ENCODE results near the gene UNC93A.
"Not testable (repeated sequence)": the region's sequence is repeated elsewhere in the genome, so short reads cannot be mapped to it uniquely, and the experiment has no call there.

The UNC93A gene

DNA sequence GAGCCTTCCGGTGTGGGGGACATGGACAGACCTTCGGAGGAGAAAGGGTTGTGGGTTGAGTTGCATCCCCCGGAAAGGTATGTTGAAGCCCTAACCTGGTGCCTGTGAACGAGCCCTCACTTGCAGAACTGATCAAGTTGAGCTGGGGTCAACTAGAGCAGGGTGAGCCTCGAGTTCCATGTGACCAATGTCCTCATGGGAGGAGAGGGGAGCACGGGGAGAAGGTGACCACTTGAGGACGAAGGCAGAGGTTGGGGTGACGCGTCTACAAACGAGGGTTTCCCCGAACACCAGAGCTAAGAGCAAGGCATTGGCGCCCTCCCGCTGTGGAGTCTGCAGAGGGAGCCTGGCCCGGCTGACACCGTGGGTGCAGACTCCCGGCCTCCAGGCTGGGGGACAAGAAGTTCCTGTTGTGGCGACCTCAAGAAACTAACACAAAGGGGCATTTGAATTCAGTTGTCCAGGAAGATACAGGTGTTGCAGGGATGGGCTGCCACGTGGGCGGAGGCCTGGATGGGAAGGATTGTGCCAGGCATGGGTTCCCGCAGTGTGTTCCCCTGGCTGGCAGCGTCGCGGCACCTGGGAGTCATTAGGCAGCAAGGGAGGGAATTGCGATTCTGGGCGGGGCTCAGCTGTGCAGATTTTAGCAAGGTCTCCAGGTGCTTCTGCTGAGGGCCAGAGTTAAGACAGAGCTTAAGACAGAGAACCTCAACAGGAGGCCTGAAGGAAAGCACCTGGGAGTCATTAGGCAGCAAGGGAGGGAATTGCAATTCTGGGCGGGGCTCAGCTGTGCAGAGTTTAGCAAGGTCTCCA lies 20.4 kb upstream of the UNC93A start:
- no peak for DNase-seq (ENCODE audit: low read depth in 2 of 2)

DNA sequence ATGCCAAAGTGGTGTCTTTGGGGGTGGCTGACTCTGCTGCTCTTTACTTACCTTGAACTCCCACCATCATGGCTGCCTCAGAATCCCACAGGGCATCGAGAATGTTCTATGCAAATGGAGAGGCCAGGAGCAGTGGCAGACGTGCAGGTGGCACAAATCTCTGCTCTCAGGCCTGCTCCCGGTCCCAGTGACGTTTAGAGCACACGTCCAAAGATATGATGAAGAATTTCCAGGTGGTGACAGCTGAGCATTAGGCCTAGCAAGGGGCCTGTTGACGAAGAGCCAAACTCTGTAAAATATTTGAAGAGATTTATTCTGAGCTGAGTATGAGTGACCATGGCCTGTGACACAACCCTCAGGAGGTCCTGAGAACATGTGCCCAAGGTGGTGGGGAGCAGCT lies 19.0 kb upstream of the UNC93A start:
- DNase-seq (ENCODE audit: low read depth in 2 of 2) = no peak

DNA sequence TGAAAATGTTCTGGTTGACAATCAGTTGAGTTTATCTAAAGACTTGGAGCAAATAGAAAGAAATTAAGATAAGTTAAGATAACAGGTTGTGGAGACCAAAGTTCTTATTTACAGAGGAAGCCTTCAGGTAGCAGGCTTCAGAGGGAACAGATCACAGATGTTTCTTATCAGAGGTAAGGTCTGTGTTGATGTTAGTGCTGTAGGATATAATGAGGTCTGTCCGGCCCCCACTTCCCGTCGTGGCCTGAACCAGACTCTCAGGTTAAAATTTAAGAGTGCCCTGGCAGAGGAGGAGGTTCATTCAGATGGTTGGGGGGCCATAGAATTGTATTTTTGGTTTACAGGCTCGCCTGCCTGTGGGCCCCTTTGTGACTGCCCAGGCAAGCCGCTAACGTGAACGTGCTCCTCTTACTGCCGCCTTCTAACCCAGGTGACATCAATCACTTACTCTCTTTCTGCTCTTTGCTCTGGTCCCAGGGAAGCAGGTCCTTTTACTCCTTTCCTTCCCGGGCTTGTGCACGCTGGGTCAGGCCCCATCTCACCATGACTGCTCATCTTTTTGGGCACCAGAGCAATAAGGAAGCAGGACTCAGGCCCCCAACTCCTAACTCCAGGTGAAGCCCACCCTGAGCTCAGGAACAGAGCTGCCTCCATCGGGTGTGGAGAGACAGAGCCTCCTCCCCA lies 18.3 kb upstream of the UNC93A start:
- DNase-seq (ENCODE audit: low read depth in 2 of 2) = no peak

DNA sequence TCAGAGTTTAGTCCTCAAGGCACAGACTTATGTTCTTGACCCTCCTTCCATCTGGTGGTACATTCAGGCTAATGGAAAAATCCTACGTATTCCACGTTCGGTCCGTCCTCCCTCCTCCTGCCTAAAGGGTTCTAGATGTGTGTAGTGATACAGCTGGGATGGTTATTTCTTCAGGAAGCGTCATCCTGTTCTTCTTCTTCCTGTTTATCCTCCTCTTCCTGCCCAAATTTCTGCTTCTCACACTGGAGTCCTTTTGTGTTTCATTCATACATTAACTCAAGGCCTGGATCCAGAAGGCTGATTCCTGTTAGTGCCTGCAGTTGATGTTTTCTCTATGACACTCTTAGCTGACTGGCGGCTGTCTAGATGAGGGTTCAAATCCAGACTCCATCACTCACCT lies 16.8 kb upstream of the UNC93A start:
- no peak for DNase-seq (ENCODE audit: low read depth in 2 of 2)

DNA sequence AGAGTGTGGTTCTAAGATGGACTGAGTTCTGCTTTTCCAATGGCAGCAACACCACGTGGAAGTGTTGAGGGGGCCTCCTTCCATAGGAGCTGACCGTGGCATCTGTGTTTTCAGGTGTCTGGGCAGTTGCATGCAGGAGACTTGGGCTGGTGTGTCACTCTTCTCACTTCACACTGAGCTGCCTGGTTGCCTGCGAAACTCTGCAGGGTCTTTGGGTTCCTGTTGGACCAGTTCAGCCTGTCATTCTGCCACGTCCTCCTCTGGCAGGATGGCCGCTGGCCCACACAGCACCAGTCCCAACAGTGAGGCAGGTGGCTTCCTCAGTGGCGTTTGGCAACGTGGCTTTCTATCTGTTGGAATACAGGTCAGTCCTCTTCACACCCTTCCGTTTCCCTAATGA lies 16.1 kb upstream of the UNC93A start:
- no peak for DNase-seq (ENCODE audit: low read depth in 2 of 2)

DNA sequence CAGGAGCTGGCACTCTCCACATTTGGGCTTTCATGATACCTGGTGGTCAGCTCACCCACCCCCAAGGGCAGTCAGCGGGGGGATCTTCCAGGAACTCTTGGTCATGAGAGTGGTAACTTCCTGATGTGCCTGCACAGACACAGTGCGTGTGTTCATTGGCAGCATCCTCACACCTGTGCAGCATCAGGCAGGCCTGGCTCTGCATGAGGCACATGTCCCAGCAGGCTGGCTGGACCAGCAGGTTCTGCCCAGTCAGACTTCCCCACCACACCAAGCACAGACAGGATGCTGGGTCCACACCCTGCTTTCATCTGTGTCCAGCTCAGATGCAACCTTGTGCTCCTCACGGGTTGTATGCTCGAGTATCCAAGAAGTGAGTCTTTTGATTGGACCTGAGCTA lies 15.7 kb upstream of the UNC93A start:
- no peak for DNase-seq (ENCODE audit: low read depth in 2 of 2)

DNA sequence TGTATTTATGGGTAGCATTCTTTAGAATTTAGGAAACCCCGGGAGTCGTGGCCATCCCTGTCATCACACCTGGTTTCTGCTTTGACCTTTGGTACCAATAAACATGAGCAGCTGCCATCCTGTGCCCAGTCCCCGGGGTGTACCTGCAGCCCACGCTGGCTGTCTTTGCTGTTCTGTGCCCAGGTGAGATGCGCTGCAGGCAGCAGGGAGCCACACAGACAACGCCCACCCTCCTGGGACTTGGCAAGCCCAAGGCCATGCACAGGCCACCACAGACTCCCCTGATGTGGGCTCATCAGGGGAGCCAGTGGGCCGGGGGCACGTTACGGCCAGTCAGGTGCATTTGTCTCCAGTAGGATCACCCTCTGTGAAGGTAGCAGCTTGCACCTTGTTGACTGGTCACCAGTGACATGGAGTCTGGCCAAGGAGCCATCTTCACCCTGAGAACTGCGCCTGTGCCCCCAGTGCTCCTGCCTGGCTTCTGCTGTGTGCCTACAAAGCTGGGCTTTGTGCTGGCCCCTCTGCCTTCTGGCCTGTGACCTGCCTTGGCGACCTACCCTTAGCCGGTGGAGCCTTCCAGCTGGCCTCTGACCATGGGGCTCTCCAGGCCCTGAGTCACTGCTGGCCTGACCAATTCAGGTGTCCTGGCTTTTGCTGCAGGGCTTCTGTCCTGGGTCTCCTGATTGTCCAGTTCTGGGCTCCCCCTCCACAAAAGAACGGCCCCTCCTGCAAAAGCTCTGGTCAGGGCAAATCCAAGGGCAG lies 14.2 kb upstream of the UNC93A start:
- DNase-seq (ENCODE audit: low read depth in 2 of 2) = no peak

DNA sequence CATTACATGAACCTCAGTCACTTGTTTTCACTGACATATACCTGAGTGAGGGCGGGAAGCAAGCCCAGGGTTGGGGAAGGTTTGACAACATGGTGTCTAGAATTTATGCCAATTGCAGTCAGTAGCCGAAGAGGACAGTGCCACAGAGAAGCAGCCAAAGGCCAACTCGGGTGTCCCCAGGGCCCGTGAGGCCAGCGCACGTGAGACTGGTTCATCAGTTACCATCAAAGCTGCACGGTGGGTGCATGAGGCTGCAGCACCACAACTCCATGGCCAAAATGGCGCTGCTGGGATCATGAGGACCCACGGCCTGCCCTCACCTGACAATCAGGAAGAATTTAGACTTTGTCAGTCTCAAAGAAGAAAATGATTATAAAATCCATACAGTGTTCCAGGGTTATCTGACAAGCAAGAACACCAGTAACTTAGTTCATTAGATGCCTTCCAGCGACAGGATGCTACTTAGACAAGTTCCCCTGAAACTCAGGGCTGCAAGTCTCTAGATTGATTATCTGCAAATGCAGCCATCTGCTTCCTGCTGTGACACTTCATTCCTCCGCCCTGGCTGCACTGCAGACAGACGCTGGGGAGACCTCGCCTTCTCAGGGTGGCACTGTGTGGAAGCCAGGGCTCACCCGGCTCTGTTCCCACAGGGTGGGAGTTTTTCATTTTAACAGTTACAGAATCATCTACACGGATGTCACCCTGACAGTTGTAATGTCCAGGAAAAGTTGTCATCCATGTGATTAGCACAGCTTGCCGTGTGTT lies 12.8 kb upstream of the UNC93A start:
- DNase-seq (ENCODE audit: low read depth in 2 of 2) = not testable (repeated sequence)

DNA sequence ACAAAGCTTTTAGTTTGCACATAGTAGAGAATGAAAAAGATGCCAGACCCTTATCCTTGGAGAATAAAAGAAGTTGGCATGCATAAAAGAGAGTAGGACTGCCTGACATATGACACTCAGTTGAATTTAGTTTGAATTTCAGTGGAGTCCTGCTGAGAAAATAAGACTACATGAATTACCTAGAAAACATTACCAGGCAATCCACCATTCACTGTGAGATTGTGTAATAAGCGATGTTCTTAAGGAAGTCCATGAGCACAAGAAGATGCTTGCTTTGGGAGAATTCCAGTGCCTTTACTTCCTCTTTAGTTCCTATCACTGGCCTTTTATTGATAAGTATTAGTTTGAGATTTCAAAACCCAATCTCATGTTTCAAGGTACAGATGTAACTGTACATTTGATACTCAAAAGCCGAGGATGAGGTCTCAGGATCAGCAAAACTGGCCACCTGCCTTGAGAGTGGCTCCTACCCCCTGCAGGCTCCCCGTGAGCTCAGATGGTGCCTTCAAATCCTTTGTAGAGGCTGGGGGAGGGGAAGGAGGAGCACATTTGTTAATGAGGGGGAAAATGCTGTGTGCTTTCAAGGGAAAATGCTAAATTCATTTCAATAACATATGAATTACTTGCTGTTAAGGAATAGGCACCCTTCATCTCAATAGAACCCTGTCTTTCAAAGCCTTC lies 11.2 kb upstream of the UNC93A start:
- no peak for DNase-seq (ENCODE audit: low read depth in 2 of 2)

DNA sequence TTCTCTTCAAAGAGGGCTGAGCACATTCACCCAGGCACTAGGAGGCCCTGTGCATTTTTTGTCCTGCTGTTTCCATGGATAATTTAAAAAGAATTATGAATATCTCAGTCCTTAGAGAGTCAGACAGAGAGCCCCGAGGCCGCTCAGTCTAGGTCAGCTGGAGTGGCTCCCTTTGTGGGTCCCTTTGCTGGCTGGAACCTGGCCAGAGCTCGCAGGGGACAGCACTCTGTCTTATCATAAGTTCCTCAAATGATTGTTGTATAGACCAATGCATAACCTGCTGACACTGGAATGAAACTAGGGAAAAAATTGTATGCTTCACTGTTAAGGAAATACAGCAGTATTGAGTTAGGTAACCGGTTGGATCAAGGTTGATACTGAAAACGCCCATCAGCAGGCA lies 10.6 kb upstream of the UNC93A start:
- not testable (repeated sequence) for DNase-seq (ENCODE audit: low read depth in 2 of 2)

DNA sequence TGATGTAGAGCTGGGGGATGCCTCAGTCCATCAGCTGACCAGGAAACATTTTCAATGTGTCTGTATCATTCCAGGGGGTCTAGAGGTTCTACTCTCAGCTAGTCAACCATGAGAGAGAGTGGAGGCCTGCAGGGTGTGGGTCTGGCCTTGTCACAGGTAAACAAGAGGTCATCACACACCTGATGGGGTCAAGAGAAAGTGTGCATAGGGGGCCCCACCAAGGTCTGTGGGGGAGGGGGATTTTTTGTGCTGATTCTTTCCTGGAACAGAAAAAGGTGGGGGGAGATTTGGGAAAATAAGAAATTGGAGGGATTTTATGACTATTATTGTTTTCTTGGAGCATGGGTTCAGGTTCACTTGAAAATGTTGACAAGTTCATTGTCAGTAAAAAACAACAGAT lies 8.9 kb upstream of the UNC93A start:
- no peak for DNase-seq (ENCODE audit: low read depth in 2 of 2)

DNA sequence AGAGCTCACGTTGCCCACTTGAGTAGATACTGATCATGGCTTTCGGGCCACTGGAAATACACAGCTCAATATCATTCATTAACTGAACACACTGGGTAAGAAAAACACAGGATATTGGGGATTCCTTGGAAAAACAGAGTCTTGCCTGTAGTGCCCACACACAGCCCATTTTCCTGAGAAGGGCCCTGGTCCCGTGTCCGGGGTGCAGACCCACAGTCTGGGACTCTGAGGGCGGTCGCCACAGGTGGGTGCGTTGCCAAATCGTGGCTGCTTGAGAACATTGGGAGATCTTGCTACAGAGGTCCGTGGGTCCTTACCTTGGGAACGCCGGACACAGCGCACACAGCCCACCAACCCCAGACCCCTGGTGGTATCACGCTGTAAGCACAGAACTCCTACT lies 6.5 kb upstream of the UNC93A start:
- not testable (repeated sequence) for DNase-seq (ENCODE audit: low read depth in 2 of 2)

DNA sequence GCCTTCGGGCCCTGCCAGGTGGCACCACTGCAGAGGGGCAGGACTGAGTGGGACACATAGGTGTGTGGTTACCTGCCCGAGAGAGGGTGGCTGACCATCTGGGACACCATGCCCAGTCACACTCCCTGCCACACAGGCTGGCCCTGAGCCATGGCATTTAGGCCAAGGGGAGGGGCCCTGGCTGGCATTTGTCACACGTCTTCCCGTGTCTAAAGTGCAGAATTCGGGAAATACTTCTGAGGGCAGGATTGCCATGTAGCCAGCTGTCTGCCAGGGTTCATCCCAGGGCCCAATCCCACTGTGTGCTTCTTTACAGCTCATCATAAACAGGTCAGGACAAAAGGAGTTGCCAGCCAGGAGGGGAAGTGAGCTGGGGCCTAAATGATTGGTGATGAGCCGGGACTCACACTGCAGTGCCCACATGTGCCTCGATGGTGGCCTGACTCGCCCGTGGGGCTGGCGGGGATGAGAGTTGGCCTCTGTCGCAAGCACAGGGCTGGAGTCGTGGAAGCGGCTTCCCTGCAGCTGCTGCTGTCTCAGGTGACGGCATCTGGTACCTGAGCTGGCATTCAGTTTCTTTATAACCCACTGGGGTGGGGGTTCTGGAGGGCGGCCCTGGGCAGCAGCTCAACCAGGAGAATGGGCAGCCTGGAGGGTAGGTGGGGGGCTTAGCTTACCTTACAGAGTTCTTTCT lies 5.9 kb upstream of the UNC93A start:
- no peak for DNase-seq (ENCODE audit: low read depth in 2 of 2)

DNA sequence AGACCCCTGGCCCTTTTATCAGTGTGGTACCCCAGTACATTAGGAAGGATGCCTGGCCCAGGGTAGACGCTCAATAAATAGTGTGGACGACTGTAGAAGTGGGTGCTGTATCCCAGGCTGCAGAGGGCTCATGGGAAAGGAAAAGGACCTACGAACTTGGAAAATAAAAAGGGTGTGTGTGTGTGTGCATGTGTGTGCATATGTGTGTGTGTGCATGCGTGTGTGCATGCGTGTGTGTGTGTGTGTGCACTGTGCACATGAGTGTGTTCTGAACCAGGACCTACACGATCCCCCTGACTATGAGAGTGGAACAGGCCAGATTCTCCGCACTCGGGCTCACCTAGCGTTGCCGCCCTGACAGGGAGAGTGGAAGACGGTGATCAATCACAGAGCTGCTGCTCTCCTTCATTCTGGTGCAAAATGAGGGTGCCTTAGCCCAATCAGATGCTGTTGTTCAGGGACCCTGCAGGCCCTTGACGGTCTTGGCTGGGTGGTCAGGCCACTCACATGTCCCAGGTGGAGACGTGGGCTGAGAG lies 3.5 kb upstream of the UNC93A start:
- no peak for DNase-seq (ENCODE audit: low read depth in 2 of 2)

DNA sequence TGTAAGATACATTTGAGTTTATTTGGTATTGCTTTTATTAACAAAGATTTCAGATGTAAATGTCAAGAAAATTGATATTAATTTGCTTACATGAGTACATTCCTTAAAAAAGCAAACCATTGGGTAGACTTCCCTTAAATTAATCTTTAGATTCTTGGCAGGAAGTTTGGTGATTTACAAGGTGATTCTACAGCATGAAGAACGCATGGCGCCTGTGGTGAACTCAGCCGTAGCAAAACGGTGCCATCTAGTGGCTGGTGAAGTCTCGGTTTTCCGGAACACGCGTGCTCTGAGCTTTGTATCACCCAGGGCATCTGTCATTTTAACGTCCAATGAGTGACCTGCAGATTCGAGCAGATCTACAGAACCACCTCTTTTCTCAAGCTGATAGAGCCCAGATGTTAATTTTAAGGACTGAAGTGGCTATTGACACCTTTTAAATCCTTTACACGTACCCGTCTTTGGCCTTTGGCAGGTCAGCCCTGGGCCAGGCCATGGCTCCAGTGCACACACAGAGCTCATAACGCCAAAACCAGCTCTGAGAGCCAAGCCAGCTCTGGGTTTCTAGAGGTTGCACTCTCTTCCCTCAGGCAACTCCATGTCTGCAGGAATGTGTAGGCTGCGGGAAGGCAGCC lies 2.4 kb upstream of the UNC93A start:
- not testable (repeated sequence) for DNase-seq (ENCODE audit: low read depth in 2 of 2)

DNA sequence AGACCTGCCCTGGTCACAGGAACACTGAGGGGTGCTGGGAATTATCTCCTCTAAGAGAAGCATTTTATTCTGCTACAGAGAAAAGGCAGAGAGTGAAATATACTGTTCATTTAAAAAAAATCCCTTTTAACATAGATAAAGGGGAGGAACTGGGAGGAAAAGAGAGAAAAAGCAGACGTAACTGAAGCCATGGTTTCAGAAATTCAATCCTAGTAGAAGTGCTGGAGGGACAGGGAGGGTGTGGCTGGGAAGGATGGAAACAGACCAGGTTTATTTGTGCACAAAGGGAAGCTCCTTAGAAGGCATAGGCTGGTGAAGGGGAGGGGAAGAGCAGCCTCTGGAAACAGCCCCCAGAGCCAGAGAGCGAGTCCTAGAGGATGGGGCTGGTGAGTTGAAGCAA lies 1.8 kb upstream of the UNC93A start:
- DNase-seq (ENCODE audit: low read depth in 2 of 2) = not testable (repeated sequence)

DNA sequence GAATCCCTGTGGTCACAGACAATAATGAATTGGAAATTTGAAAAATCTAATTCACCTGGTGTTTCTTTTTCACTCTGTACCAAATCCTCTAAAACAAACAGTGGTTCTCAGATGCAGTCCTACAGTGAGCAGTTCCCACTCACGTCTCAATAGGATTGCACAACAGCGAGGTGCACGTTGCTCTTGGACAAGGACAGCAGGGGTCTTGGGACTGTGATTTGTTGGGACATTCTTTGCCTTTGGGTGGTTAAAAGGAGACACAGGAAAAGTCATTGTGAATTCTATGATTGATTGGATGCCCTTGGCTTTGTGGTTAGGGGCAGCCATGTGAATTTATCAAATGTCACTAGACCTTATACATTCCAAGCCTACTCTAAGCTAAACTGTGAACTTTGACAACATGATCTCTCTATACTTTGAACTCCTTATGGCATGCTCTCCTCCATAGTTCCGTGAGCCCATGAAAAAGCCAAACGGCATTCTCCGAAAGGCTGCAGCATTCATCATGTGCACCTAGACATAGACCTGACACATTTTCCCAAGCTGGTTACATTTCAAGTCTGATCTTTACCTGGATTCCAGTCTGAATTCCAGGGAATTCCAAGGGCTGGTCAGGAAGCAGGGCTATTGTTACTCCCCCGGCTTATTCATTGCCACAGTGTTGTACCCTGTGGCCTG lies 647 bp downstream of the UNC93A start:
- no peak for DNase-seq (ENCODE audit: low read depth in 2 of 2)

DNA sequence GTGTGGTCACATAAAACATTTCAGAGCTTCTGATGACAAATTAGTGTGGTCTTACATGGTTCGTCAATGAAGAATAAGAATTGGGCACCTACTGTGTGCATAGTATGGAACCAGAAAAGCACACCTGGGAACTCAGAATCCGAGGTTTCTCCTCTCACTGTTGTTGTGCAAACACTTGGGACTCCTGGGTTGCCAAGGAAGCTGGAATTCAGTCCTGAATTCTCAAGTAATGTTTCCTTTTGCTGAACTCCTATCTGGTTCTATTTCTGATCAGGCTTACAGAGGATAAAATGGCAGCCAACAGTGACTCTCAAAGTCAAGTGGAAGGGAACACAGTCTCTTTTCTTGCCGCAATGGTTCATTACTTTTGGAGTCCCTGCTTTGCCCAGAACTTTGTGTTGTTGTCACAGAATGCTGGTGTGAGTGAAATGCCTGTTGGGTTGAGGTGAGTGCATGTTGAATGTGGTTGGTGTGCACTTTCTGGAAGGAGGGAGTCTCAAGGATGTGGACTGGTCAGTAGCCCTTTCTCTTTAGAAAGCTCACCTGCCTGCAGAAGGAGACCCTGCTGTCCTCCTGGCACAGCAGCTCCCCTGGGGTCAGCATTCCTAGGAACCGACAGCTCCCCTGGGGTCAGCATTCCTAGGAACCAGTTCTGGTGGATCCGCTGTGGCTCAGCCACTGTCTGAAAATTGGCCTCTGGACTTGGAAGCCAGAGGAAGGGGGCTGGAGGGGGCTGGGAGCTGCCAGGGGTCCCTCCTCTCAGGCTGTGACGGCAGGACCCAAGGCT lies 1.4 kb downstream of the UNC93A start:
- DNase-seq (ENCODE audit: low read depth in 2 of 2) = no peak
